GM18909 (cell line): ENCODE data around the gene ERFL.

Experiments used
- ATAC-seq: cut with Tn5 transposase; IDR thresholded peaks from one replicate; pipeline ENCODE4 v1.9.1; 2021; ENCODE audit warnings: mild to moderate bottlenecking; ENCODE audit not compliant: unreplicated experiment, poor library complexity

Gene ERFL

DNA sequence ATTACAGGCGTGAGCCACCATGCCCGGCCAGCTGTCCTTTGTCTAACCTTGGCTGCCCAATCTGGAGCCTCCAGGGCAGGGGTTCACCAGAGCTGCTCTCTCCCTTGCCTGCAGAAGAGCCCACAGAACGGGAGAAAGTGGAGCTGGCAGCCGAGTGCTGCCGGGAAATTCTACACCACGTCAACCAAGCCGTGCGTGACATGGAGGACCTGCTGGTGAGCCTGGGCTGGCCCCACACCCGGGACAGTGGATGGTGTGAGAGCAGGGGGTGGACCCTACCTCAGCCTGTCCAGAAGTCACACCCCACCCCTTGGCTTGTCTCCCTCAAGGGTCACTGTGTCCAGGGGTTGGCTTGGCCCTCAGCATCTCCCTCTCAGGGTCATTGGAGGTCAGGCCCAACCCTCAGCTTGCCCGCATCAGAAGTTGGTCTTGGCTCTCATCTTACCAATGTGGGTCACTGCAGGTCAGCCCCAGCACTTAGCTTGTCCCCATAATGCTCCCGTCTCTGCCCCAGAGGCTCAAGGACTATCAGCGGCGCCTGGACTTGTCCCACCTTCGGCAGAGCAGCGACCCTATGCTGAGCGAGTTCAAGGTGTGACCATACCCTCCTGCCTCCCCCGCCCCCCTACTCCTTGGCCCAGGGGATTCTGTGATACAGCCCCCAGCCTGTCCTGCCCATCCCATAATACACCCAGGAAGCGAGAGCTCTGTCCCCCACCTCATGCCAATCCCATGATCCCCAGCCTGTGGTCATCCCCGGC is 24.9 kb downstream of the ERFL start:
- no peak for ATAC-seq

DNA sequence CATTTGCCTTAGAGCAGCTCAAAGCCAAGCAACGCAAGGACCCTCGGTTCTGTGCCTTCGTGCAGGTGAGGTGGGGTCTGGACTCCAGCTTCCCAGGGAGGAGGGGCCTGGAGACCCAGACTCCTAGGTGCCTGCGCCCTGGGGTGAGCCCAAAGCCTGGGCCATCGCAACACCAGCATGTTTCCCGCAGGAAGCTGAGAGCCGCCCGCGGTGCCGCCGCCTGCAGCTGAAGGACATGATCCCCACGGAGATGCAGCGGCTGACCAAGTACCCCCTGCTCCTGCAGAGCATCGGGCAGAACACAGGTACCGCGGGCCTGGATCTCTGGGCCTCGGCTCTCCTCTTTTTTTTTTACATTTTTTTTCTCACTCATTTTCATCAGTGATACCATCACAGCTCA is 25.7 kb downstream of the ERFL start:
- no peak for ATAC-seq

DNA sequence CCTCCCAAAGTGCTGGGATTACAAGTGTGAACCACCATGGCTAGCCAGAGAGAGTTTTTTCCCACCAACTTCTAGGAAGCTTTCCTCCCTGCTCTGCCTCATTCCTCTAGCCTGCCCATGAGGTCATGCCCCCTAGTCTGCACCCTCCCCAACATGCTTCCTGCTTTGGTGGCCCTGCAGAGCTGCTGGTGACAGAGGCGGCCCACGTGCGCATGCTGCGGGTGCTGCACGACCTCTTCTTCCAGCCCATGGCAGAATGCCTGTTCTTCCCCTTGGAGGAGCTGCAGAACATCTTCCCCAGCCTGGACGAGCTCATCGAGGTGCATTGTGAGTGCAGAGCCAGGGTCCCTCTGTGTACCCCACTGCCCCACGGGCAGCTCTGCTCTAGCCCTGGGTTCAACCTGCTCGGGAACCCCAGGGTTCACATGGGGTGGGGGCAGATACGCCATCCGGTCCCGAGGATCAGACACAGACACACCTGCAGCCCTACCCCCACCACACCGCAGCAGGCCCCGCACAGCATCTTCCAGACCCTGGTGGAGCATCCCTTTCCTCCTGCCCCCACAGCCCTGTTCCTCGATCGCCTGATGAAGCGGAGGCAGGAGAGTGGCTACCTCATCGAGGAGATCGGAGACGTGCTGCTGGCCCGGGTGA is 26.4 kb downstream of the ERFL start:
- no peak for ATAC-seq

DNA sequence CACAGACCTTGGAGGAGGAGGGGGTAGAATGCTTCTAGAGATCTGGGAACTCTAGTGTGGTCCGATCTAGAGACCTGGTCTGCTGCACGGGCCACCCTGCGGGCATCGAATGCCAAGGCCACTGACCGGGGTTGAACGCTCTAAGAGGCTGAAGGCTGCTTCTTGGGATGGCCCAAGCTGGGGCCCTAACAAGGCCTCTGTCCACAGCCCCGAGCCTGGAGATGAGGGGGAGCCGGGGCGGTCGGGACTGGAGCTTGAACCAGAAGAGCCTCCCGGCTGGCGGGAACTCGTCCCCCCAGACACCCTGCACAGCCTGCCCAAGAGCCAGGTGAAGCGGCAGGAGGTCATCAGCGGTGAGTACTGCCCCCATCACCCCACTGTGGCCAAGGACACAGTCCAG is 30.0 kb downstream of the ERFL start:
- ATAC-seq: no peak

DNA sequence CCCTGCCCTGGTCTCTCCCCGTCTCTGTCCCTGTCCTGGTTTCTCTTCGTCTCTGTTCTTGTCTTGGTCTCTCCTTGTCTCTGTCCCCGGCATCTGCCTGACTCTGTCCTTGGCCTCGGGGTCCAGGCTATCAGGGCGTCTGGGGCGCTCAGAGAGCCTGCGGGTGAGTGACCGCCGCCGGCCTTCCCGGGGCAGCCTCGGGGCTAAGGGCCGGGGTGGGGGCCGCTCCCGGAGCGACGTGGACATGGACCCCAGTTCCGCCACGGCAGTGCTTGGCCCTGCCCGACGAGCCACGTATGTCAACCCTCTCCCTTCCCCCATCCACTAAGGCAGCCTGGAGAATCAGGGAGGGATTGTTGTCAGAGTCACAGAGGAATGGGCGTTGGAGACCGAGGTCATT is 30.4 kb downstream of the ERFL start:
- ATAC-seq: no peak

DNA sequence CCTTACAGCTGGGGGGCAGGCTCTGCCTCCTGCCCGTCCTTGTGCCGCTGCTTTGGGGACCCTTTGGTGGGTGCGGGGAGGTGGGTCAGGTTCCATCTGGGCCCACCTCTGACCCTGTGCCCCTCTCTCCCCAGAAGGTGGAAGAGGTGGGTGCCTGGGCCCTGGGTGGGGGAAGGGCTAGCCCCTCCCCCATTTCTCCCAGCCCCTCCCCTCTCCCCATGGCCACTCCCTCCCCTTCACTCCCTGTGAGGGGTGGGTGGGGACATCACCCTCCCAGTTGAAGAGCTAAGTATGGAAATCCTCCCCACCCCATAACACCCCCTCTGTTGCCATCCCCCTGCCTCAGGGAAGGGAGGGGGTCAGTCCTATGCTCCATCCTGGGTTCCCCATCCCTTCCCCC is 31.1 kb downstream of the ERFL start:
- ATAC-seq: no peak

DNA sequence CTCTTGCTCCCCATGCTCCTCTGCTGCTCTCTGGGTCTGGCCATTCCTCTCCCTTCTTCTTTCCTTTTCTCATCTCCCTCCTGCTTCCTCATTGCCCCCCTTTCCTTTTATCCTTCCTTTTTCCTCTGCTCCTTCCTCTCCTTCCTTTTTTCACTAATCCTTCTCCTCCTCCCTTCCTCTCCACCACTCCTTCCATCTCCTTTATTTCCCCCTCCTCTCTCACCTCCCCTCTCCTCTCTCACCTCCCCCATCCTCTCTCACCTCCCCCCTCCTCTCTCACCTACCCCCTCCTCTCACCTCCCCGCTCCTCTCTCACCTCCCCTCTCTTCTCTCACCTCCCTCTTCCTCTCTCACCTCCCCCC is 31.7 kb downstream of the ERFL start:
- no peak for ATAC-seq

DNA sequence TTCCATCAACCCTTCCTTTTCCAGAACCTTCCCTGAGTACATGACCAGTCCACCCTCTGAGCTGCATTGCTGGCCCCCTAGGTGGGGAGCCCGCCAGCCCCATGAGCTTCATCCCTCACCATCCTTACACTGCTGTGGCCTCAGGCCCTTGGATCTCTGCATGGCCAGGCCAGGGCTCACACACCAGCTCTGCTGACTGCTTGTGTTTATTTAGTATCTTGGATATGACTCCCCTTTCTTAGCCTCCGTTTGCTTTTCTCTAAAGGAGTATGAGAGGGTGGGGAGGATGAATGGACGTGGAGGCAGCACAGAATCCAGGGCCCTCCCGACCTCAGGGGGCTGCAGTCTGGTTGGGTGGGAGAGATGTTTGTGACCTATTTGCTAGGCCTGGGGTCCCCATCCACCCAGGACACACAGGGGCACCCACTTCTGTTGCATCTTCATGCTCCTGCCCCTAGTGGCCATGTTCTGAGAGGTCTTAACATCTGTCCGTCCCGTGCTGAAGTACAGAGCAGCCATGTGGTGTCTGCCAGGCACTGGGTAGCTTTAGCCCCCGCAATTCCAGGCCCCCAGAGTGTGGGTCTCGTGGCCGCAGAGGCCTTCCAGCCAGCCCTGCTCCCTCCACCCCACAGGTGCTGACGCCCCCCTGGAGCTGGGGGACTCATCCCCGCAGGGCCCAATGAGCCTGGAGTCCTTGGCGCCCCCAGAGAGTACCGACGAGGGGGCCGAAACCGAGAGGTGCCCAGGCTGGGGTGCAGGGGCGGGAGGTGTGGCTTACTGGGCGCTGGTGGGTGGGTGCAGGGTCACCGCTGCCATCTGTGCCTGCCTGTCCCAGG is 32.3 kb downstream of the ERFL start:
- no peak for ATAC-seq

DNA sequence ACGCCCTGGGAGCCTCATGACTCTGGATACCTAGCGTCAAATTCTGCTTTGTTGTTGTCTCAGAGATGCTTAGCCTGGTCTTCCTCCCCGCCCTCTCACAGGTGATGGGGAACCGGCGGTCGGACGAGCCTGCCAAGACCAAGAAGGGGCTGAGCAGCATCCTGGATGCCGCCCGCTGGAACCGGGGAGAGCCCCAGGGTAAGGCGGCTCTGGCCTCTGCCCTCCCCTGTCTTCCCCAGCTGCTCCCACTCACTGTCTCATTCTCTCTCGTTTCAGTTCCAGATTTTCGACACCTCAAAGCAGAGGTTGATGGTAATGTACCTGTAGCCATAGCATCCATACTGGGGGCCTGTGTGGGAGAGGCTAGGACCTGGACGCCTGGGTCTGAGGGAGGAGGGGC is 33.9 kb downstream of the ERFL start:
- no peak for ATAC-seq

DNA sequence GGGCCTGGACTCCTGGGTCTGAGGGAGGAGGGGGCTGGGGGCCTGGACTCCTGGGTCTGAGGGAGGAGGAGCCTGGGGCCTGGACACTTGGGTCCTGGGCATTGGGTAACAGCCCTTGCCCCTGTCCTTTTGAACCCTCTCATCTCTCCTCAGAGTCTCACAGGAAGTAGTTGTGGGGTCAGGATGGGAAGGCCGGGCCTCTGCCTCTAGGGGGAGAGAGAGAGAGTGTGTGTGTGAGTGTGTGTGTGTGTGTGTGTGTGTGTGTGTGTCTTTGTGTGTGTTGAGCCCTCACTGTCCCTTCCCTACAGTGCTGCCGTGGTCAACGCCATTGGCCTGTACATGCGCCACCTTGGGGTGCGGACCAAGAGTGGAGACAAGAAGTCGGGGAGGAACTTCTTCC is 34.4 kb downstream of the ERFL start:
- no peak for ATAC-seq

DNA sequence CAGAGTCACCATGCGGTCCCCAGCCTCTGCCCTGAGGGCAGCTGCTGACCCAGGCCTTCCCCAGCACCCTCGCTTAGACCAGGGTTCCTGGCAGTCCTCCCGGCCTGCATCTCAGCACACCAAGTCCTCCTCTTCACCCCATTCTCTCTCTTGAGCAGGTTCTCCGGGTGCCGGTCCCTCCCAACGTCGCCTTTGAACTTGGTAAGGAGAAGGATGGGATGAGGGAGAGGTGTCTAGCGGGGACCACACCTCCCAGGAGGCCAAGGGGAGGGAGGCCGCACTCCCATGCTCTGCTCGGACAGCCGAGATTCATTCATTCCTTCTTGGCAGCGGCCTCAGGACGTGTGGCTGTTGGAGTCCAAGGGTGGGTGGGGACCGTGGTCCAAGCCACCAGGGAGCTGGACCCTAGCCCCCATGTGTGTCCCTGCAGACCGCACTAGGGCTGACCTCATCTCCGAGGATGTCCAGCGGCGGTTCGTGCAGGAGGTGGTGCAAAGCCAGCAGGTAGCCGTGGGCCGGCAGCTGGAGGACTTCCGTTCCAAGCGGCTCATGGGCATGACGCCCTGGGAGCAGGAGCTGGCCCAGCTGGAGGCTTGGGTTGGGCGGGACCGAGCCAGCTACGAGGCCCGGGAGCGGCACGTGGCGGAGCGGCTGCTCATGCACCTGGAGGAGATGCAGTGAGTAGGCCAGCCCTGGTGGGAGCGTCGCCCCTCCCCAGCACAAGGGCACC is 35.9 kb downstream of the ERFL start:
- ATAC-seq: no peak

DNA sequence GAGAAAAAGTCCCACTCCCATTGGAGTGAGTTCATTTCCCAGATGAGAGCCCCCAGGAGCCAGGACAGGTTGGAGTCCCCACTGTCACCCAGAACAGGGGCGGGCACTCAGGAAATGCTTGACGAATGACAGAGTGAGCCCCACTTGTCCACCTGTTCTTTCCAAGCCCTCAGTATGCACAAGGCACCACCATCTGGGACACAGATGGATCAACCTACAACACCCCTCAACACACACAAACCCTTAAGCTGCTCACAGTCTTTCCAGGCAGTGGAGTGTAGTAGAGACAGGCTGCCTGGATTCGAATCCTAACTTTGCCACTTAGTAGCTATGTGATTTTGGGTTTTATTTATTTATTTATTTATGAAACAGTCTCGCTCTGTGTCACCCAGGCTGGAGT is 37.3 kb downstream of the ERFL start:
- ATAC-seq: no peak

DNA sequence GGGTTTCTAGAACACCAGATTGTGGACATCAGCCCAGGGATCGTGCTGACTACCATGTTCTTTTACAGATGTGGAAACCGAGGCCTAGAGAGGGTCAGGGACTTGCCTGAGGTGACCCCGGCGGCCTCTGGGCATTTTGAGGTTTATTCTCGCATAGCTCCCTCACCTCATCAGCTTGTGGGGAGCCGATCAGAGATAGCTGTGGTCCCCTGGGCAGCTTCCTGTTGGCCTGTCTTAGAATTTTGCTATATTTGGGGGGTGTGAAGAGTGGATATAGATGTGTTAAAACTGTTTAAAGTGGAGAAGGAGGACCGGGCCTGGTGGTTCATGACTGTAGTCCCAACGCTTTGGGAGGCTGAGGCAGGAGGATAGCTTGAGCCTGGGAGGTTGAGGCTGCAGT is 38.4 kb downstream of the ERFL start:
- ATAC-seq: no peak

DNA sequence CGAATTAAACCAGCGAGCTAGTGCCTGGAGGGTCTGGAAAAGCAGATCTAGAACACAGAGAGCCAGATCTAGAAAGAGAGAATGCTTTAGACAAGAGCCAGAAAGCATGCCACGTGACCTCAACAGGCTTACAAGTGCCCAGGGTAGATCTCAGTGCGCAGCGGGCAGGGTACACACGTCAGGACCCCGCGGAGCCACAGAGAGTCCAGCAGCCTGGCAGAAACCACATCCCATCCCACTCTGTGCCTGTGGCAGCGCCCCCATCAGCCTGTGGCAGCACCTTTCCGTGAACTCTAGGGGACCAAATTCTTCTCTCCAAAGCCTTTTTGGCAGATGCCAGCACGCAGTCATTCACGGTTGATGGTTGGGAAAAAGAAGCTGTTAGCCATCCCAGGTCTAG is 39.3 kb downstream of the ERFL start:
- ATAC-seq: no peak

DNA sequence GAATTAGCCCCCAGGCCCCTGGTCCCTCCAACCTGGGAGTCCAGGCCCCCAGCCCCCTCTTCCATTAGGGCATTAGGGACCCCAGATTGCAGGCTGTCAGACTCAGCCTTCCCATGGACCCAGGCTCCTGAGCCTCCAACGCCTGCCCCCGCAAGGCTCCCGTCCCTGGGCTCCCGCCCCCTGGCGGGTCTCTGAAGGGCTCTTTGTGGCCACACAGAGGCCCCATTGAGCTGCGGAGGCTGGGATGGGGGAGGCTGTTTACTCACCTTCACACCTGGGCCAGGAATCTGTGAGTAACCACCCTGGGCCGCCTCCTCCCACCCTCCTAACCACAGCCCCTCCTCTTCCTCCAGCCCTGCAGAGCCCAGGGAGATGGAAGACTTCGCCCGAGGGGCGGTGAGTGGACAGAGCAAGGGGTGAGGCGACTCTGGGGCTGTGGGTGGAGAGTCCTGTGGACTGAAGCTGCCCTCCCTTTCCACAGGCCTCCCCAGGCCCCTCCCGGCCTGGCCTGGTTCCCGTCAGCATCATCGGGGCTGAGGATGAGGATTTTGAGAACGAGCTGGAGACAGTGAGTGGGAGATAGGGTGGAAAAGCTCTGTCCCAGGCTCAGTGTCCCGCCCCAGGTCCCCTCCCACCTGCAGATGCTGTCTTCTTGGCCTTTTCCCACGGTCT is 40.4 kb downstream of the ERFL start:
- ATAC-seq: no peak

DNA sequence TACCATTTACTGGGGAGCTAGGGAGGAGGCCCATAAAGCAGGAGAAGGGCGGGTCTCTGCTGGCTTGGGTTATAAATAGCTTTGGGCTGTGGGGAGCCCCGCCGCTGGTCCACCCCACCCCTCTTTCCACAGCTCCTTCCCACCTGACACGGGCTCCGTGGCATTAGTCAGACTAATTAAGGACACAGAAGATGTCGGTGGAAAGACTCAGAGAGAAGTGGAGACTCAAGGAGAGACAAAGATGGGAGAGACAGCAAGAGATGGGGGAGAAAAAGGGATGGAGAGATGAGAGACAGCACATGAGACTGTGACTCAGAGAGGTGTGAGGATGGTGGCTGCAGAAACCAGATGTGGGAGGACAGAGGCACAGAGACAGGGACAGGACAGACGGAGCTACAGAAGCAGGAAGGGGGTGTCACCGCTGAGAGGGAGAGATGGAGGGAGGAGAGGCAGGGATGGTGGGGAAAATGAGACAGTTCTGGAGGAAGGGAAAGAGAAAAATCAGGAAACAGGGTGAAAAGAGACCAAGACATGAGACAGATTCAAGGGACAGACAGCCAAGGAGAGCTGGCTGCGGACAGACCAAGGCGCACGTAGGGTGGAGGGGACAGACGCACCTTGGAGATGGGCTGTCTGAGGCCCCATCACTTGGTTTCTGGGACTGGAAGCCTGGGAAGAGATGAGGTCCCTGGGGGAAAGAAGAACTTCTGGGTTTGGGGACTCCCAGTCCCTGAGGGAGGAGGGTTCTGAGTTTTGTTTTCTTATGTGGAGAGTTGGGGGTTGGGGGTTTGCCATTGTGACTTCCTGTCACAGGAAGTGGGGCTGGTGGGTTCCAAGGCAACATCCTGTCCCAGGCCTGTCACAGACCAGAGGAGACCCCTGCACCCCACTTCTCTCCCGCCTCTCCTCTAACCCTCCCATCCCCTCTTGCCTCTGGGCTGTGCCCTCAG is 41.2 kb downstream of the ERFL start:
- no peak for ATAC-seq

DNA sequence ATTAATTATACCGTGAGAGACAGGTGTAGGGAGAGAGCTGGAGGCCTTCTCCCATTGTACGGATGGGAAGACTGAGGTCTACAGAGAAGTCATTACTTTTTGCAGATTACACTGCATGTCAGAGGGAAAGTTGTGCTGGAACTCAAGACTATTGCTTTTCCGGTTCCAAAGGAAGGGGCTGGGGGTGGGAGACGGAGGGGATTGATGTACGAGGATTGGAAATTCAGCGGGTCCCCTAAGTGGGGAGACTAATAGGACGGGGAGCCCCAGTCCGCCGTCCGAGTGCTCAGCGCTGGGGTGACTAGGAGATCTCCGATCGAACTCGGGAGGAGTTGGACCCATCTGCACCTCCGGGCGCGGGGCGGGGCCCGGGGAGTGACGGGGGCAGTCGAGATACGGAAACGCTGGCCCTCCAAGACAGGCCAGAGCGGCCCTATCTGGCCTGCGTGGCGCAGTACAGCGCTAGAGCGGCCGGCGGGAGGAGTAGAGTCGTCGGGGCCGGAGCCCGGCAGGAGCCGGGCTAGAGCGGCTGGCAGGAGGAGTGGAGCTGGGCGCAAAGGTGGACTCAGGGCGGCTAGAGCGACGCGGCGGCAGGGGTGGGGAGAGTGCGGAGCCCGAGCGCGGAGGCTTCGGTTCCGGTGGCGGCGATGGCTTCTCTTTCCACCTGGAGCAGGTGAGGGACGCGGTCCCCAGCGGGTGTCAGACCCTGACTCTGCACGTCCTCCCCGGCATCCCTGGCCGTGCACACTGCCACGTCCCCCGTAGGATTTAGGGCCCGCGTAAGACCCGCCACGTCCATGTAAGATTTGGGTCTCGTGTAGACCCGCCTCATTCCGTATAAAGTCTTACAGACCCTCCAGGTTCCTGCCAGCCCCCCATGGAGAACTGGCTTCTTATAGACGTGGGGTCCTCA is 44.2 kb downstream of the ERFL start:
- peak; percentile 79 for ATAC-seq

DNA sequence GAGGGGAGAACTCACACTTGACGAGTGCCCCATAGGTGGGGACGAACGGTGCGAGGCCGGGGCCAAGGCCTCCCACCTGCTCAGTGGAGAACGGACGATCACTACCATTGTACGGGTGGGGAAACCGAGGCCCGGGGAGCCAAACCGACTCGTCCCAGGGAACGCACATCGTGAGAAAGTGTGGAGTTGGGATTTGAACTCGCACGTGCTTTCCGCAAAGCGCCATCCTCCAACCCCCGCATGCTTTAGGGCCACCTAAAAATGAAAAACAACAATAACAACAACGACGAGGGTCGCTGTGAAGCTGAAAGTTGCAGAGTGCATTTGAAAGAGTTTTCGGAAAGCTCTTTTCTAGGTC is 44.8 kb downstream of the ERFL start:
- no peak for ATAC-seq
